NOMO-1 (cell line): ENCODE measurements around the gene GSKIP.
"Not testable (repeated sequence)": the region's sequence is repeated elsewhere in the genome, so short reads cannot be mapped to it uniquely, and the experiment has no call there.

Experiments used
- DNase-seq, 2 experiments: peaks; one replicate each; lab custom pipeline; 2025; ENCODE audit not compliant: unreplicated experiment in 2 of 2; lab: John Stamatoyannopoulos, UW

Gene GSKIP

GRCh38 chr14:96362965-96363750 lies at the start of gene GSKIP, which contains the start of gene ATG2B:
TSS of gene GSKIP (plus strand) at chr14:96363526. CDS start at chr14:96382248, 18,722 bp downstream.
TSS of gene ATG2B (minus strand) at chr14:96363341. CDS start at chr14:96362976, 365 bp downstream.
- DNase-seq, result peak; percentile 80 to 91

GRCh38 chr14:96316087-96316486 lies 47.2 kb upstream of the GSKIP start:
- no peak for DNase-seq

GRCh38 chr14:96318836-96319235 lies 44.5 kb upstream of the GSKIP start:
- DNase-seq, result no peak

- no peak for DNase-seq
These were observed 42.7 kb upstream of the GSKIP start for GRCh38 chr14:96320605-96321004.

GRCh38 chr14:96324219-96324618 lies 39.1 kb upstream of the GSKIP start:
- DNase-seq, result no peak

GRCh38 chr14:96338551-96338950 lies 24.8 kb upstream of the GSKIP start:
- no peak for DNase-seq

GRCh38 chr14:96341323-96341722 lies 22.0 kb upstream of the GSKIP start:
- DNase-seq, result no peak

- no peak for DNase-seq
These were observed 17.7 kb upstream of the GSKIP start for GRCh38 chr14:96345669-96346068.

- not testable (repeated sequence) for DNase-seq
These were observed 15.4 kb upstream of the GSKIP start for GRCh38 chr14:96347957-96348356.

- no peak for DNase-seq
These were observed 13.8 kb upstream of the GSKIP start for GRCh38 chr14:96349286-96350075.

GRCh38 chr14:96351986-96352385 lies 11.3 kb upstream of the GSKIP start:
- no peak for DNase-seq

- no peak for DNase-seq
These were observed 10.6 kb upstream of the GSKIP start for GRCh38 chr14:96352708-96353107.

GRCh38 chr14:96354246-96354645 lies 9.1 kb upstream of the GSKIP start:
- DNase-seq, result no peak

GRCh38 chr14:96357216-96357615 lies 6.1 kb upstream of the GSKIP start:
- no peak for DNase-seq

- no peak for DNase-seq
These were observed 3.4 kb upstream of the GSKIP start for GRCh38 chr14:96359959-96360358.

- DNase-seq, result peak; percentile 75 to 83
These were observed 1.0 kb upstream of the GSKIP start for GRCh38 chr14:96362071-96362964.

- peak; percentile 52 to 57 for DNase-seq
These were observed 518 bp downstream of the GSKIP start for GRCh38 chr14:96363751-96364336.

GRCh38 chr14:96364962-96365361 lies 1.6 kb downstream of the GSKIP start:
- DNase-seq, result no peak

- no peak for DNase-seq
These were observed 5.2 kb downstream of the GSKIP start for GRCh38 chr14:96368534-96368933.

GRCh38 chr14:96370528-96370927 lies 7.2 kb downstream of the GSKIP start:
- no peak for DNase-seq
